ENCODE measurements around the gene SCUBE3.

DNA sequence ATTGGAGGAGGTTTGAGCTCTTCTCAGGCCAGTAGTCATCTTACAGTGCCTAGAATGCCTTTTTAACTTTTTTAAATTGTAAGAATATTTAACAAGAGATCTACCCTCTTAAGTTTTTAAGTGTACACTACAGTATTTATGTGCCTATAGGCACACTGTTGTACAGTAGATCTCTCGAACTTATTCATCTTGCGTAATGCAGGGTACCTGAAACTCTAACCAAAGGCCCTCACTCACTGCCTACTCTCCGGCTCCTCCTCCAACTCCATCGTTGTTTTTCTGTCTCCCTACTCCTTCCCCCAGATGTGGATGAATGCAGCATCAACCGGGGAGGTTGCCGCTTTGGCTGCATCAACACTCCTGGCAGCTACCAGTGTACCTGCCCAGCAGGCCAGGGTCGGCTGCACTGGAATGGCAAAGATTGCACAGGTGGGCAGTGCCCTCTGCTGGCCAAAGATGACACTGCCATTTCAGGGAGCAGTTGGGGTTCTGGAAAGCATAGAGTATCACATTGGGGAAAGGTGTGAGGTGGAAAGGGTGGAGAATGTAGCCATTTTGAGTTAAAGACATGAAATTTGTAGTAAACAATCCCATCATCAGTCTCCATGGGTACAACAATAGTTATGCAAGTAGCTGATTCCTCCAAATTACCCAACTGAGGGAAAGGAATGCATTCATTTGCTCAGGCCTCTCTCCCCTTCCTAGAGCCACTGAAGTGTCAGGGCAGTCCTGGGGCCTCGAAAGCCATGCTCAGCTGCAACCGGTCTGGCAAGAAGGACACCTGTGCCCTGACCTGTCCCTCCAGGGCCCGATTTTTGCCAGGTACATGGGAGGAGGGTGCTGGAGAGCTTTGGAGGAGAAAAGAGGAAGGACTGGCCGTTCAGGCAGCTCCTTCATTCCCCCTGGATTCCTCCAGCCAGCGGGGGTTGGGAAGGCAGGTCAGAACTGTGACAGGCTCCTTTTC, 27.4 kb downstream of the SCUBE3 start:
- TF ChIP-seq, protein P1, sequence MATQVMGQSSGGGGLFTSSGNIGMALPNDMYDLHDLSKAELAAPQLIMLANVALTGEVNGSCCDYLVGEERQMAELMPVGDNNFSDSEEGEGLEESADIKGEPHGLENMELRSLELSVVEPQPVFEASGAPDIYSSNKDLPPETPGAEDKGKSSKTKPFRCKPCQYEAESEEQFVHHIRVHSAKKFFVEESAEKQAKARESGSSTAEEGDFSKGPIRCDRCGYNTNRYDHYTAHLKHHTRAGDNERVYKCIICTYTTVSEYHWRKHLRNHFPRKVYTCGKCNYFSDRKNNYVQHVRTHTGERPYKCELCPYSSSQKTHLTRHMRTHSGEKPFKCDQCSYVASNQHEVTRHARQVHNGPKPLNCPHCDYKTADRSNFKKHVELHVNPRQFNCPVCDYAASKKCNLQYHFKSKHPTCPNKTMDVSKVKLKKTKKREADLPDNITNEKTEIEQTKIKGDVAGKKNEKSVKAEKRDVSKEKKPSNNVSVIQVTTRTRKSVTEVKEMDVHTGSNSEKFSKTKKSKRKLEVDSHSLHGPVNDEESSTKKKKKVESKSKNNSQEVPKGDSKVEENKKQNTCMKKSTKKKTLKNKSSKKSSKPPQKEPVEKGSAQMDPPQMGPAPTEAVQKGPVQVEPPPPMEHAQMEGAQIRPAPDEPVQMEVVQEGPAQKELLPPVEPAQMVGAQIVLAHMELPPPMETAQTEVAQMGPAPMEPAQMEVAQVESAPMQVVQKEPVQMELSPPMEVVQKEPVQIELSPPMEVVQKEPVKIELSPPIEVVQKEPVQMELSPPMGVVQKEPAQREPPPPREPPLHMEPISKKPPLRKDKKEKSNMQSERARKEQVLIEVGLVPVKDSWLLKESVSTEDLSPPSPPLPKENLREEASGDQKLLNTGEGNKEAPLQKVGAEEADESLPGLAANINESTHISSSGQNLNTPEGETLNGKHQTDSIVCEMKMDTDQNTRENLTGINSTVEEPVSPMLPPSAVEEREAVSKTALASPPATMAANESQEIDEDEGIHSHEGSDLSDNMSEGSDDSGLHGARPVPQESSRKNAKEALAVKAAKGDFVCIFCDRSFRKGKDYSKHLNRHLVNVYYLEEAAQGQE (IDR thresholded peaks at IDR 0.05; ENCODE audit: low read depth) = no peak
- TF ChIP-seq FOXM1 (IDR thresholded peaks at IDR 0.05; ENCODE audit: borderline replicate concordance, low read depth) (no peak), RAD21 (IDR thresholded peaks at IDR 0.05; ENCODE audit: low read depth) (peak; percentile 98), EP300 (IDR thresholded peaks at IDR 0.05; ENCODE audit: borderline replicate concordance) (no peak), TAF1 (IDR thresholded peaks at IDR 0.05; ENCODE audit: low read depth) (no peak), YY1 (IDR thresholded peaks at IDR 0.05; ENCODE audit: low read depth) (no peak), TCF12 (IDR thresholded peaks at IDR 0.05; ENCODE audit: low read depth) (no peak), CREB1 (IDR thresholded peaks at IDR 0.05; ENCODE audit: low read depth) (no peak), TEAD4 (IDR thresholded peaks at IDR 0.05) (no peak), CEBPB (IDR thresholded peaks at IDR 0.05) (0 out of 2 replicates have a peak, but pooled peaks have one; percentile 9)
- TF ChIP-seq, protein P2, sequence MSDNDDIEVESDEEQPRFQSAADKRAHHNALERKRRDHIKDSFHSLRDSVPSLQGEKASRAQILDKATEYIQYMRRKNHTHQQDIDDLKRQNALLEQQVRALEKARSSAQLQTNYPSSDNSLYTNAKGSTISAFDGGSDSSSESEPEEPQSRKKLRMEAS (IDR thresholded peaks at IDR 0.05) = no peak; the same call in 1 of the 2 replicates
- TF ChIP-seq, protein P3, sequence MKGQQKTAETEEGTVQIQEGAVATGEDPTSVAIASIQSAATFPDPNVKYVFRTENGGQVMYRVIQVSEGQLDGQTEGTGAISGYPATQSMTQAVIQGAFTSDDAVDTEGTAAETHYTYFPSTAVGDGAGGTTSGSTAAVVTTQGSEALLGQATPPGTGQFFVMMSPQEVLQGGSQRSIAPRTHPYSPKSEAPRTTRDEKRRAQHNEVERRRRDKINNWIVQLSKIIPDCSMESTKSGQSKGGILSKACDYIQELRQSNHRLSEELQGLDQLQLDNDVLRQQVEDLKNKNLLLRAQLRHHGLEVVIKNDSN (IDR thresholded peaks at IDR 0.05) = no peak
